Heart right ventricle (tissue), 16 donors: ENCODE data around the gene PLXNC1. TPM values are rescaled to one million over a fixed set of nuclear protein-coding genes. Genes with fewer than 3 reads are reported as not detected.
A peak's percentile ranks its signal among the peaks of the same experiment; 100 is the strongest.

Experiments
- ATAC-seq, 8 donors: fragments of 200-7000 bp; cut with Tn5 transposase; one replicate each; pipeline ENCODE4 v1.9.1; 2020; ENCODE audit warnings: mild to moderate bottlenecking in 8 of 8, moderate library complexity in 8 of 8, moderate number of reproducible peaks in 1 of 8
- DNase-seq, 2 donors: peaks; one replicate each; pipeline ENCODE4 v3.0.0-alpha.2; 2020
- H3K27ac ChIP-seq, 10 donors: fragments of 200-600 bp; sonication (generic) in 2 of 10; one replicate each; pipeline versions ENCODE4 v1.5.0 to v1.8.0; 2020 to 2022; ENCODE audit warnings: mild to moderate bottlenecking in 3 of 10
- H3K27me3 ChIP-seq, 7 donors: fragments of 200-600 bp; one replicate each; pipeline ENCODE4 v1.8.0; 2021 to 2022; ENCODE audit warnings: mild to moderate bottlenecking in 2 of 7
- H3K36me3 ChIP-seq, 9 donors: fragments of 200-600 bp; sonication (generic) in 1 of 9; one replicate each; pipeline versions ENCODE4 v1.5.0 to v1.8.0; 2020 to 2022; ENCODE audit warnings: mild to moderate bottlenecking in 2 of 9
- H3K4me1 ChIP-seq, 9 donors: fragments of 200-600 bp; sonication (generic) in 1 of 9; one replicate each; pipeline versions ENCODE4 v1.5.0 to v1.8.0; 2020 to 2022; ENCODE audit warnings: mild to moderate bottlenecking in 4 of 9
- H3K4me3 ChIP-seq, 10 donors: fragments of 200-600 bp; sonication (generic) in 2 of 10; one replicate each; pipeline versions ENCODE4 v1.5.0 to v1.8.0; 2020 to 2022; ENCODE audit warnings: mild to moderate bottlenecking in 7 of 10, moderate library complexity in 2 of 10
- H3K9me3 ChIP-seq, 11 donors: fragments of 200-600 bp in 10 of 11; sonication (generic) in 2 of 11; one replicate each; pipeline versions ENCODE4 v1.5.0 to v1.8.0; 2013 to 2022; ENCODE audit warnings: mild to moderate bottlenecking in 2 of 11, control low read depth in 1 of 11, moderate library complexity in 1 of 11
- WGBS, 2 donors: extraction: QIAGEN DNeasy Blood & Tissue Kit; methylation state at CpG; one replicate each; pipeline ENCODE4 v1.1.7; 2013; ENCODE audit warnings: inconsistent platforms in 1 of 2; 5-methylcytosine and 5-hydroxymethylcytosine counted together
- intact Hi-C, 10 donors: fragments of 100-400 bp; cut with DNase I; formaldehyde crosslinking; loops; one replicate each; pipeline versions ENCODE4 v1.11.1 to v1.14.2; 2022
- polyA plus RNA-seq, 2 donors: library from polyadenylated mRNA; stranded (reverse); fragments of 200-250 nt; gene quantifications; one replicate each; pipeline ENCODE4 v1.2.3, GENCODE V29; 2013
- total RNA-seq, 10 donors: library from RNA; stranded (reverse); fragmentation: NEBNext Ultra II Directional in 3 of 10; extraction: Animal tissue kit (Norgen Biotek cat#: 25700) in 3 of 10; gene quantifications; one replicate each; pipeline versions ENCODE4 v1.2.1 to v1.2.4, GENCODE V29; 2021 to 2023
- TF ChIP-seq, protein P1 (sequence below), 9 donors: fragments of 200-600 bp; sonication (generic) in 2 of 9; IDR thresholded peaks; one replicate each; pipeline versions ENCODE4 v1.5.0 to v1.8.0; 2021 to 2022; ENCODE audit warnings: antibody characterized with exemption in 9 of 9, mild to moderate bottlenecking in 5 of 9, moderate library complexity in 1 of 9
- donor health status: Arrhythmogenic right ventricular cardiomyopathy.
- donor health status: ischemic (EF 13 %, LVEDD 7.1; RV severe dilation, severe dysfunction).
- donor health status: healthy with polysubstance abuse.
- donor health status: DM: no; HTN: yes; CAD: no.
- donor health status: DM: no; HTN: no; CAD: no.
- donor health status: ischemic (EF 25% LVEDD 6.9; RV normal size, moderate dysfunction).
- donor health status: ischemic (EF 25% LVEDD 5.7; RV mildly dilated, moderate dysfunction).
- donor health status: healthy.
- donor health status: DM: yes; HTN: yes; CAD: no.
- donor health status: Ischemic cardiomyopathy.
- donor health status: ischemic (EF 35%, LVEDD 5.7; RV mildly dilated, moderate dysfunction).
- donor health status: nonischemic (EF 11% LVEDD 7.7; RV severe dilation, severe dysfunction).
- donor health status: DM: yes; HTN: yes; CAD: no.
- donor health status: PGD.
- donor health status: ischemic (EF 29% LVEDD 5.4; RV normal size, mild dysfunction).
- donor health status: nonischemic (EF 23%, LVEDD 6.1; RV moderate dilation, normal function).

Gene PLXNC1
- total and polyA plus RNA-seq, 12 donors: 0.72 to 8.5 (median 2.7) TPM

DNA sequence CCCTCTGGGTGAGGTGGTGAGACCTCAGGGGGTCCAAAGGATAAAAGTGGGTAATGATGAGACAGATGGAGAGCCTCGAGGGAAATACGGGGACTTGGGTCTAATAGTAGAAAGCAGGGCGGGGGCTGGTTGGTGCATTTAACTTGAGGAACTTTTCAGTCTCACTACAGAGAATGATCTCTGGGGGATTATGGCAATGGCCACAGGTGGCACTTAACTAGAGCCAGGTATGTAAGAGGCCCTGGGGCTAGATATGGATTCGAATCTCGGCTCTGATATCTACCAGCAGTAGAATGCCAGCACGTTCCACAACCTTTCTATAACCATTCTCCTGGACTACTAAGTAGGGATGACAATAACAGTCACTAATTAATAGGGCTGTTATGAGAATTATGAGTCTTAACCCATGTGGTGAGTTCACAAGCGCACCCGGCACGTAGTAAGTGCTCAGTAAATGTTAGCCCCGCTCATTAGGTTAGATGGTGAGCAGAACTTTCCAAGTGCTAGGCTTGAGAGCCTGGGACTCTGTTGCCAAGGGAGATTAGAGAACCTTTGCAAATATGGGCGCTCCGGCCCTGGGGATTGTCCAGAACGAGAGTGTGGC, 888 bp upstream of the PLXNC1 start:
- ATAC-seq: no peak

DNA sequence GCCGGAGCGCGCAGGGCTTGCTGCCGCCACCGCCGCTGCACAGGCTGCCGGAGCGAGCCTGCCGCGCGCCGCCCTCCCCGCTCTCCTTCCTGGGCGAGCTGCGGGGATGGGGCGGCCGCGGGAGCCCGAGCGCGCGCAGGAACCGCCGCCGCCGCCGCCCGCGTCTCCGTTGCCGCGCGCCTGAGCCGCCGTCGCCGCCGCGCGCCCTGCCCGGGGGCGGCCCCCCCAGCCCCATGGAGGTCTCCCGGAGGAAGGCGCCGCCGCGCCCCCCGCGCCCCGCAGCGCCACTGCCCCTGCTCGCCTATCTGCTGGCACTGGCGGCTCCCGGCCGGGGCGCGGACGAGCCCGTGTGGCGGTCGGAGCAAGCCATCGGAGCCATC, 352 bp downstream of the PLXNC1 start:
- WGBS, 2 donors: 1% methylated on average over 47 to 62 of the region's 62 CpGs
- Histone ChIP-seq H3K27me3 (peaks cover 0 to 27% (median 12%) of the 10 kb centered on the region in 7 donors), H3K36me3 (no peaks in the 10 kb centered on the region), H3K4me1 (peaks cover 5 to 52% (median 18%) of the 10 kb centered on the region in 9 donors), H3K4me3 (peak overlapping the region; percentile 40 to 78 (median 66)), H3K27ac (peak overlapping the region in 2 of 10 donors; percentile 26 to 87), H3K9me3 (no peaks in the 10 kb centered on the region)
- intact Hi-C loops: loop anchor here in 8 of 10 donors (5.0 to 10.0 kb wide), 9 partner anchors 116 to 616 kb away; no protein-coding TSS in a partner anchor
- TF ChIP-seq, protein P1, sequence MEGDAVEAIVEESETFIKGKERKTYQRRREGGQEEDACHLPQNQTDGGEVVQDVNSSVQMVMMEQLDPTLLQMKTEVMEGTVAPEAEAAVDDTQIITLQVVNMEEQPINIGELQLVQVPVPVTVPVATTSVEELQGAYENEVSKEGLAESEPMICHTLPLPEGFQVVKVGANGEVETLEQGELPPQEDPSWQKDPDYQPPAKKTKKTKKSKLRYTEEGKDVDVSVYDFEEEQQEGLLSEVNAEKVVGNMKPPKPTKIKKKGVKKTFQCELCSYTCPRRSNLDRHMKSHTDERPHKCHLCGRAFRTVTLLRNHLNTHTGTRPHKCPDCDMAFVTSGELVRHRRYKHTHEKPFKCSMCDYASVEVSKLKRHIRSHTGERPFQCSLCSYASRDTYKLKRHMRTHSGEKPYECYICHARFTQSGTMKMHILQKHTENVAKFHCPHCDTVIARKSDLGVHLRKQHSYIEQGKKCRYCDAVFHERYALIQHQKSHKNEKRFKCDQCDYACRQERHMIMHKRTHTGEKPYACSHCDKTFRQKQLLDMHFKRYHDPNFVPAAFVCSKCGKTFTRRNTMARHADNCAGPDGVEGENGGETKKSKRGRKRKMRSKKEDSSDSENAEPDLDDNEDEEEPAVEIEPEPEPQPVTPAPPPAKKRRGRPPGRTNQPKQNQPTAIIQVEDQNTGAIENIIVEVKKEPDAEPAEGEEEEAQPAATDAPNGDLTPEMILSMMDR (IDR thresholded peaks at IDR 0.05): no peak
- ATAC-seq (peak in 2 of 8 donors; percentile 1 to 5), DNase-seq (no peak)

More for the DNA sequence above, 888 bp upstream of the PLXNC1 start:
- TF ChIP-seq, protein P1 (IDR thresholded peaks at IDR 0.05): no peak
- Histone ChIP-seq H3K27ac (peak overlapping the region in 4 of 10 donors; percentile 13 to 87 (median 18)), H3K27me3 (peaks cover 0 to 27% (median 12%) of the 10 kb centered on the region in 7 donors), H3K4me1 (peaks cover 5 to 47% (median 18%) of the 10 kb centered on the region in 9 donors), H3K9me3 (no peaks in the 10 kb centered on the region), H3K4me3 (peak overlapping the region; percentile 32 to 78 (median 66)), H3K36me3 (no peaks in the 10 kb centered on the region)
- intact Hi-C loops: loop anchor here in 8 of 10 donors (2.0 to 10.0 kb wide), 10 partner anchors 117 to 617 kb away; no protein-coding TSS in a partner anchor
- no peak for DNase-seq
- WGBS, 2 donors: 56 to 62% methylated on average over 13 of the region's 13 CpGs

DNA sequence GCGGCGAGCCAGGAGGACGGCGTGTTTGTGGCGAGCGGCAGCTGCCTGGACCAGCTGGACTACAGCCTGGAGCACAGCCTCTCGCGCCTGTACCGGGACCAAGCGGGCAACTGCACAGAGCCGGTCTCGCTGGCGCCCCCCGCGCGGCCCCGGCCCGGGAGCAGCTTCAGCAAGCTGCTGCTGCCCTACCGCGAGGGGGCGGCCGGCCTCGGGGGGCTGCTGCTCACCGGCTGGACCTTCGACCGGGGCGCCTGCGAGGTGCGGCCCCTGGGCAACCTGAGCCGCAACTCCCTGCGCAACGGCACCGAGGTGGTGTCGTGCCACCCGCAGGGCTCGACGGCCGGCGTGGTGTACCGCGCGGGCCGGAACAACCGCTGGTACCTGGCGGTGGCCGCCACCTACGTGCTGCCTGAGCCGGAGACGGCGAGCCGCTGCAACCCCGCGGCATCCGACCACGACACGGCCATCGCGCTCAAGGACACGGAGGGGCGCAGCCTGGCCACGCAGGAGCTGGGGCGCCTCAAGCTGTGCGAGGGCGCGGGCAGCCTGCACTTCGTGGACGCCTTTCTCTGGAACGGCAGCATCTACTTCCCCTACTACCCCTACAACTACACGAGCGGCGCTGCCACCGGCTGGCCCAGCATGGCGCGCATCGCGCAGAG, 873 bp downstream of the PLXNC1 start:
- 1% methylated on average over 74 to 76 of the region's 76 CpGs for WGBS, 2 donors
- DNase-seq: peak; percentile 20 to 45
- intact Hi-C loops: loop anchor here in 8 of 10 donors (5.0 to 10.0 kb wide), 9 partner anchors 116 to 616 kb away; no protein-coding TSS in a partner anchor
- ATAC-seq: peak; percentile 14 to 65 (median 40)
- TF ChIP-seq, protein P1 (IDR thresholded peaks at IDR 0.05): peak in 7 of 9 donors; percentile 24 to 57 (median 49)
- H3K4me1 ChIP-seq: peaks cover 5 to 52% (median 18%) of the 10 kb centered on the region in 9 donors
- H3K36me3 ChIP-seq: no peaks in the 10 kb centered on the region
- peak overlapping the region in 3 of 10 donors; percentile 9 to 87 (median 26) for H3K27ac ChIP-seq
- no peaks in the 10 kb centered on the region for H3K9me3 ChIP-seq
- H3K4me3 ChIP-seq: peak overlapping the region; percentile 40 to 78 (median 66)
- H3K27me3 ChIP-seq: peaks cover 0 to 27% (median 12%) of the 10 kb centered on the region in 7 donors

DNA sequence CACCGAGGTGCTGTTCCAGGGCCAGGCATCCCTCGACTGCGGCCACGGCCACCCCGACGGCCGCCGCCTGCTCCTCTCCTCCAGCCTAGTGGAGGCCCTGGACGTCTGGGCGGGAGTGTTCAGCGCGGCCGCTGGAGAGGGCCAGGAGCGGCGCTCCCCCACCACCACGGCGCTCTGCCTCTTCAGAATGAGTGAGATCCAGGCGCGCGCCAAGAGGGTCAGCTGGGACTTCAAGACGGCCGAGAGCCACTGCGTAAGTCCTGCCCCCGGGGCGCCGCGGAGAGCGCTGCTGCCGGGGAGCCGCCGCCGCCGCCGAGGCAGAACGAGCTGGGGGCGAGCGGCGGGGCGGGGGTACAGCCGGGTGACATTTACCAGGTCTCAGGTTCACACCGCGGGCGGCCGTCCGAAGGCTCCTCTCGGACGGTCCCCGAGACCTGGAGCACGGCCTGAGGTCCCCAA, 1.4 kb downstream of the PLXNC1 start:
- intact Hi-C loops: loop anchor here in 8 of 10 donors (5.0 to 10.0 kb wide), 9 partner anchors 115 to 615 kb away; no protein-coding TSS in a partner anchor
- peak overlapping the region; percentile 40 to 78 (median 66) for H3K4me3 ChIP-seq
- DNase-seq: peak; percentile 20 to 38
- H3K4me1 ChIP-seq: peaks cover 5 to 52% (median 18%) of the 10 kb centered on the region in 9 donors
- WGBS, 2 donors: 0 to 1% methylated on average over 49 of the region's 49 CpGs
- H3K36me3 ChIP-seq: no peaks in the 10 kb centered on the region
- no peaks in the 10 kb centered on the region for H3K9me3 ChIP-seq
- peak overlapping the region in 2 of 10 donors; percentile 12 to 87 for H3K27ac ChIP-seq
- TF ChIP-seq, protein P1 (IDR thresholded peaks at IDR 0.05): no peak
- peaks cover 0 to 27% (median 12%) of the 10 kb centered on the region in 7 donors for H3K27me3 ChIP-seq
- ATAC-seq: peak; percentile 28 to 69 (median 50)
